ENCODE data around the gene SIRPD. TPM values are rescaled to one million over a fixed set of nuclear protein-coding genes. Genes with fewer than 3 reads are reported as not detected.
A peak's percentile ranks its signal among the peaks of the same experiment; 100 is the strongest.

SIRPD gene
- total and polyA plus RNA-seq, 2 of the 13 experiments (the other 11 are each of a cell fraction or from before 2014, with no cell fraction given), result not detected

DNA sequence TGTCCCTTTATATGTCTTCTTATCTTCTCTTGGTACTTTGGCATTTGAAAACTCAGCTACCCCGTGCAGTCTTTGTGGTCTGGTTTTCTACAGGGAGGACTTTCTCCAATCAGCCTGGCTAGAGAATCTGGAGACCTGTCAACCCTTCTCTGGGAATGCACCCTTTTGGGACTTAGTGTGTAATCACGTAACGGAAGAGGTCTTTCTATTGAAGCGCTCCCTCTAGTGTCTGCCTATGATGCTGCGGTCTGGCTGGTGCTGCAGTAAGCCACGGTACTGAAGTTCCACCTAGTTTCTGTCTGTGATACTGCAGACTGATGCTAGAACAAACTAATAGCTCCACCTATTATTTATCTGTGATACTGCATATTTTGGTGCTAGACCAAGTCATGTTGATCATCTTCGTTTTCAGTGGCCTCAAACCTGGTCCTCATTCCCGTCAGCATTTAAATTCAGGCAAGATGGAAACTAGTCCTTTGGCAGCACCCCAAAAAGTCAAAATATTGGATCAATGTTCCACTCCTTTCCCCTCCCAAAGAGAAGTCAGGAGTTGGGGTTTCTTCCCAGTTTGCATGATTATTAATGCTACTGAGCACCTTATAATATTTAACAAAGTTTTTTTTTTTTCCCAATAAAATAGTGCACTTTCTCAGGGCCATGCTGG lies 53.8 kb downstream of the SIRPD start (continued):
- TF ChIP-seq ETV6 (CRISPR knock-in tag; conservative IDR thresholded peaks at IDR 0.05), result 0 out of 2 replicates have a peak, but pooled peaks have one; percentile 41
- TF ChIP-seq, protein P1, sequence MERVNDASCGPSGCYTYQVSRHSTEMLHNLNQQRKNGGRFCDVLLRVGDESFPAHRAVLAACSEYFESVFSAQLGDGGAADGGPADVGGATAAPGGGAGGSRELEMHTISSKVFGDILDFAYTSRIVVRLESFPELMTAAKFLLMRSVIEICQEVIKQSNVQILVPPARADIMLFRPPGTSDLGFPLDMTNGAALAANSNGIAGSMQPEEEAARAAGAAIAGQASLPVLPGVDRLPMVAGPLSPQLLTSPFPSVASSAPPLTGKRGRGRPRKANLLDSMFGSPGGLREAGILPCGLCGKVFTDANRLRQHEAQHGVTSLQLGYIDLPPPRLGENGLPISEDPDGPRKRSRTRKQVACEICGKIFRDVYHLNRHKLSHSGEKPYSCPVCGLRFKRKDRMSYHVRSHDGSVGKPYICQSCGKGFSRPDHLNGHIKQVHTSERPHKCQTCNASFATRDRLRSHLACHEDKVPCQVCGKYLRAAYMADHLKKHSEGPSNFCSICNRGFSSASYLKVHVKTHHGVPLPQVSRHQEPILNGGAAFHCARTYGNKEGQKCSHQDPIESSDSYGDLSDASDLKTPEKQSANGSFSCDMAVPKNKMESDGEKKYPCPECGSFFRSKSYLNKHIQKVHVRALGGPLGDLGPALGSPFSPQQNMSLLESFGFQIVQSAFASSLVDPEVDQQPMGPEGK (CRISPR knock-in tag; IDR thresholded peaks at IDR 0.05), result 0 out of 2 replicates have a peak, but pooled peaks have one; percentile 34
- TF ChIP-seq ATRX (CRISPR knock-in tag; IDR thresholded peaks at IDR 0.05; ENCODE audit: borderline replicate concordance), result no peak
- TF ChIP-seq FOSL2 (CRISPR knock-in tag; IDR thresholded peaks at IDR 0.05), result 0 out of 2 replicates have a peak, but pooled peaks have one; percentile 64
- no peak for TF ChIP-seq PLRG1 (conservative IDR thresholded peaks at IDR 0.05)
- peak; percentile 56; the same call in 1 of the 2 replicates for TF ChIP-seq HMG20B (CRISPR knock-in tag; conservative IDR thresholded peaks at IDR 0.05)
- peak; percentile 78; the same call in 1 of the 2 replicates for TF ChIP-seq ZKSCAN8 (CRISPR knock-in tag; IDR thresholded peaks at IDR 0.05; ENCODE audit: borderline replicate concordance)
- TF ChIP-seq SIX1 (CRISPR knock-in tag; IDR thresholded peaks at IDR 0.05; ENCODE audit: borderline replicate concordance), result peak; percentile 56; the same call in 1 of the 2 replicates
- no peak for TF ChIP-seq CHCHD3 (CRISPR knock-in tag; IDR thresholded peaks at IDR 0.05)
- TF ChIP-seq GATAD1 (CRISPR knock-in tag; IDR thresholded peaks at IDR 0.05), result peak; percentile 58; the same call in 1 of the 2 replicates
- TF ChIP-seq NFE2L2 (IDR thresholded peaks at IDR 0.05; ENCODE audit: low read length), result 0 out of 2 replicates have a peak, but pooled peaks have one; percentile 1
- TF ChIP-seq KAT8 (CRISPR knock-in tag; IDR thresholded peaks at IDR 0.05), result peak; percentile 59; the same call in 1 of the 2 replicates
- TF ChIP-seq, protein P2, sequence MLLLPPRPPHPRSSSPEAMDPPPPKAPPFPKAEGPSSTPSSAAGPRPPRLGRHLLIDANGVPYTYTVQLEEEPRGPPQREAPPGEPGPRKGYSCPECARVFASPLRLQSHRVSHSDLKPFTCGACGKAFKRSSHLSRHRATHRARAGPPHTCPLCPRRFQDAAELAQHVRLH (CRISPR knock-in tag; IDR thresholded peaks at IDR 0.05; ENCODE audit: borderline replicate concordance, low read depth), result peak; percentile 56; the same call in 1 of the 2 replicates
- TF ChIP-seq SRSF4 (IDR thresholded peaks at IDR 0.05; ENCODE audit: low read depth, low read length, poor library complexity, severe bottlenecking), result no peak
- peak; percentile 53 for TF ChIP-seq ZMYM4 (CRISPR knock-in tag; IDR thresholded peaks at IDR 0.05)
- 0 out of 2 replicates have a peak, but pooled peaks have one; percentile 21 for TF ChIP-seq KLF6 (CRISPR knock-in tag; IDR thresholded peaks at IDR 0.05)
- TF ChIP-seq MEIS1 (CRISPR knock-in tag; IDR thresholded peaks at IDR 0.05; ENCODE audit: borderline replicate concordance), result no peak
- TF ChIP-seq CBFB (CRISPR knock-in tag; IDR thresholded peaks at IDR 0.05), result peak; percentile 90
- TF ChIP-seq STAG1 (CRISPR knock-in tag; IDR thresholded peaks at IDR 0.05), result peak; percentile 86
- TF ChIP-seq MXD4 (CRISPR knock-in tag; IDR thresholded peaks at IDR 0.05), result peak; percentile 71
- no peak for TF ChIP-seq GTF2F1 (IDR thresholded peaks at IDR 0.05; ENCODE audit: low read length)
- TF ChIP-seq RAD51 (IDR thresholded peaks at IDR 0.05; ENCODE audit: borderline replicate concordance), result no peak
- no peak for TF ChIP-seq KLF15 (CRISPR knock-in tag; IDR thresholded peaks at IDR 0.05; ENCODE audit: borderline replicate concordance)
- no peak for TF ChIP-seq ZNF780A (CRISPR knock-in tag; IDR thresholded peaks at IDR 0.05)
